Germinal center (tissue), 1 donor: ENCODE results near the gene COQ9.
"Not testable (repeated sequence)": the region's sequence is repeated elsewhere in the genome, so short reads cannot be mapped to it uniquely, and the experiment has no call there.

Source experiments
- DNase-seq: peaks from one replicate; pipeline ENCODE4 v3.0.0; 2012; ENCODE audit warnings: mixed read lengths, low spot score

The COQ9 gene, protein sequence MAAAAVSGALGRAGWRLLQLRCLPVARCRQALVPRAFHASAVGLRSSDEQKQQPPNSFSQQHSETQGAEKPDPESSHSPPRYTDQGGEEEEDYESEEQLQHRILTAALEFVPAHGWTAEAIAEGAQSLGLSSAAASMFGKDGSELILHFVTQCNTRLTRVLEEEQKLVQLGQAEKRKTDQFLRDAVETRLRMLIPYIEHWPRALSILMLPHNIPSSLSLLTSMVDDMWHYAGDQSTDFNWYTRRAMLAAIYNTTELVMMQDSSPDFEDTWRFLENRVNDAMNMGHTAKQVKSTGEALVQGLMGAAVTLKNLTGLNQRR

GRCh38 chr16:57447186-57447962 is at the start of gene COQ9, which contains the start of gene CIAPIN1:
TSS of gene COQ9 (plus strand) at chr16:57447479. CDS start at chr16:57447506, 27 bp downstream.
TSS of gene CIAPIN1 (minus strand) at chr16:57447385. CDS start at chr16:57440928, 6,457 bp downstream.
- peak; percentile 90 for DNase-seq

DNA sequence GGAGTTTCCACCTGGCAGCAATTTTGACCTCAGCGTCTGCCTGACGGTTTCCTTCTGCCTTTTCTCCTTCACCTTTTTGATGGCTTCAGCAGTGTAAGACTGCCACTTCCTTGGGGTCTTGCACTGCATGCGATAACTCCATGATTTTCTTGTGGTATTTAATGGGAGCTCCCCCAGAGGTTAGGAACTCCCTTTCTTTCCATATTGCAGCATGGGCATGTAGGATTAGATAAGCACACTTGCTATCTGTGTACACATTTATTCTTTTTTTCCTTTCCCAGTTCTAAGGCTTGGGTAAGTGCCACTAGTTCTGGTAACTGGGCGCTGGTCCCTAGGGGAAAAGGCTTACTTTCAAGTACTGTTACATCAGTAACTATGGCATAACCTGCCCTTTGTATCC is 49.8 kb upstream of the COQ9 start:
- DNase-seq = not testable (repeated sequence)

GRCh38 chr16:57401943-57402640 is 45.2 kb upstream of the COQ9 start:
- no peak for DNase-seq

GRCh38 chr16:57403965-57404817 is 43.1 kb upstream of the COQ9 start, which contains the start of gene CCL17:
TSS of gene CCL17 (plus strand) at chr16:57404767. CDS start at chr16:57413933, 9,166 bp downstream.
- DNase-seq = no peak

DNA sequence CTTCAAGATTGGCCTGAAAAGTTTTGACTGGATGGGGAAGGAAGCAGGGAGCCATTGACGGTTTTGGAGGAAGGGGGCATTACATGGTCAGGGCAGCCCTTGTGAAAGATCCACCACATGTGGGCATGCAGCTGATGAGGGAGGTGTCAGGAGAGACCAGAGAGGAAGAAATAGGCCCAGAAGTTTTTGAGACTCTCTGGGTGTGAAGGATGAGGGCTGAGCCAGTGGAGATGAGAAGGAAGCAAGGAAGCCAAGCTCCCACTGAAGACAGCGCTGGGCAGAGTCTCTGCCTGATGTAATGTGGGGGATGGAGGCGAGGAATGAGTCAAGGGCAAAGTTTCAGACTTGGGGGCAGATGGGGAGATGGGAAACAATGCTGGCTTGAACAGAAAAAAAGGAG is 42.2 kb upstream of the COQ9 start:
- DNase-seq = no peak

DNA sequence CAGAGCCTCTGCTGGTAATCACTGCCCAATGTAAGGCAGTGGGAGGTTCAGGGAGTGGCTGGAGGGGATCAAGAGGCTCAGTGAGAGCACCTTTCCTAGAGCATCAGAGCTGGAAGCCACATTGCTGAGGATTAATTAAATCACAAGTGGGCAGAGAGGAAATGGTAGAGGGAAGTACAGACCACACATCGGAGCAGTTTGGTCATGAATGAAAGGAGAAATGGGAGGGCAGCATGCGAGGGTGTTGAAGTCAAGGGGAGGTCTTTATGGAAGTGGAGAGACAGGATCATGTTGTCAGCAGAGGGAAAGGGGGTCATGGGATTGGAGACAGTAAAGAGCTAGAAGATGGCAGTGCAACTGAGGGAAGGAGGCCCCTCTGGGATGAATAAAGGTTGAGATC is 40.4 kb upstream of the COQ9 start:
- no peak for DNase-seq

DNA sequence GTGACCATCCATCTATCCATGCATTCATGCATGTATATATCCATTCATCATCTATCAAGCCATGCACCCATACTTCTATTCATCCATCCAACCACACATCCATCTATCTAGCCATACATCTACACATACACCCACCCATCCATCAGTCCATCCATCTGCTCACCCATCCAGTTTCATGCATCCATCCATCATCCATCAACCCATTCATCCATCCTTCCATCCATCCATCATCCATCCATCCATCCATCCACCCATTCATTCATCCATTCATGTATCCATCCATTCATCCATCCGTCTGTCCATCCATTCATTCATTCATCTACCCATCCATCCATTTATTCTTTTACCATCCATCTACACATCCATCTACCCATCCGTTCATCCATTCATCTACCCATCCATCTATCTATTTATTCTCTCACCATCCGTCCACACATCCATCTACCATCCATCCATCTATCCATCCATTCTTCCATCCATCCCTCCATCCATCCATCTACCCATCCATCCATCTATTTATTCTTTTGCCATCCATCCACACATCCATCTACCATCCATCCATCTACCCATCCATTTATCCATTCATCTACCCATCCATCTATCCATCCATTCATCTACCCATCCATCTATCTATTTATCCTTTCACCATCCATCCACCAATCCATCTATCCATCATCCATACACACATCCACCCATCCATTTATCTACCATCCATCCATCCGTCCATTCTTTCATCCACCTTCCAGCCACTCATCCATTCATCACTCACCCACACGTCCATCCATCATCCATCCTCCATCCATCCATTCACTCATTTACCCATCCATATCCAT is 39.5 kb upstream of the COQ9 start:
- DNase-seq = no peak

DNA sequence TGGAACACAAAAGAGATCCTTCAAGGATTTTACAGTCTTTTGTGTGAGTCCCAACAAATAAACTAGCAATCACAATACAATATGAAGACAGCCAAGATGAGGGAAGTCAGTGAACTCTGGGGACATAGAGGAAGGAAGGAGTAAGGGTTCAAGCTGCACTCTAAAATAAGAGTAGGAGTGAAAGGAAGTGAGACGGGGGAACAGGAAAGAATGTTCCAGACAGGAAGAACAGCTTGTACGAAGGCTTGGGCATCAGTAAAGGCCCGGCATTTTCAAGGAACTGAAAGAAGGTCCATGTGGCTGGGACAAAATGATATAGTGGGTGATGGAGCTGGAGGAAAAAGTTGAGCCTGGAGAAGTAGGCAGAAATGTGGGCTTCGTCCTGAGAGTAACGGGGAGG is 38.2 kb upstream of the COQ9 start:
- no peak for DNase-seq

DNA sequence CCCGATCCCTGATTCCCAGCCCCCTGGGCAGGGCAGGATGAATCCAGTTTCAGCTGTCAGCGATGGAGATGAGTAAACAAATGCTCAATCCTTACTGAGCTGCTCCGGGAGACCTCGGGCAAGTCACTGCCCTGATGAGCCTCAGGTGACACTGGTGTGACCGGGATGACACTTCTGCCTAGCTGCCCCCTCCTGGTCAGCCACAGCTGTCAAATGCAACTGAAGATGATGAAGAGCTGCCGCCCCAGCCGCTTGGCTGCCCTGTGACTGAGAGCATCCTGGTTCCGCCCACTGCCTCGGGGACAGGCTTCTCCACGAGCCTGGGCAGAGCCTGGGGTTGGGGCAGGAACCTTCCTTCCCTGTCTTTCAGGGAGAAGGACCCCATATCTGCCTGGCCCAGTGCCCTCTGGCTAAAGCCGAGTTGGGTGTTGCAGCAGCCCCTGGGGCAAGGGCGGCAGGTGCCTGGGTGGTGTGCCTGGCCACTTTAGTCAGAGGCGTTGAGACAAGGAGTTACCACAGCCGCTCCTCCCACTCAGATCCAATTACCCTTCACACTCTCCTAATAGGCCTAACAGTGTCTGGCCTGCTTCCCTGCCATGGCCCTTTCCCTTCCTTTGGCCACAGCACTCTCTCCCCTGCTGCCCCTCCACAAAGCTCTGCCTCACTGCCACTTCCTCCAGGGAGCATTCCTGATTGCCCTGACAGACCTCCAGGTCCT is 37.2 kb upstream of the COQ9 start:
- DNase-seq = no peak

DNA sequence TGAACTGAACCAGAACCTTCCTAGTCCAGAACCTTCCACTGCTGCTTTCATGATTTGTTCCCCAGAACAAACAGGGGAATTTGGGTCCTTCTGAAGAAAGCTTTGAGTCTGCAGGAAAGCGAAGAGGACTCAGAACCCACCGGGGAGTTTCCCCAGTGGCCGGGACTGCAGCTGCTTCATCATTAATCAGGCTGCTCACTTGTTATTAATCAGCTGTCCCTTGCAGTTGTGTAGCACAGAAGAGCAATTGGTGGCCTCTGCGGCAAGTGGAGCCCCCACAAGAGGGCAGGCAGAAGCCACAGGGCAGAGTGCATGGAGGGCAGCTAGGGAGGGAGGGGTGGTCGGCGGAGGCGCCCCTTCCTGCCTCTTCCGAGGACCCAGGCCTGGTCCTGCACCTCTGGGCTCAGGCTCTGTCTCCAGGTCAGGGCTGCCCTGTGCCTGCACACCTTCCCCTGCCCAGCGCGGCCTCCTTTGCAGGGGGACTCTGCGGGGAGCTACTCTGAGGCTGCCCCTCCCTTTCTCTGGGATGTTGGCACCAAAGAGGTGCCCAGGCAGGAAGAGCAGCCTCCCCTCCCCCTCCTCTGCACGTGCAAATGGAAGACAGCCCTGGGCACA is 35.8 kb upstream of the COQ9 start:
- no peak for DNase-seq

GRCh38 chr16:57412584-57412983 is 34.7 kb upstream of the COQ9 start:
- no peak for DNase-seq

DNA sequence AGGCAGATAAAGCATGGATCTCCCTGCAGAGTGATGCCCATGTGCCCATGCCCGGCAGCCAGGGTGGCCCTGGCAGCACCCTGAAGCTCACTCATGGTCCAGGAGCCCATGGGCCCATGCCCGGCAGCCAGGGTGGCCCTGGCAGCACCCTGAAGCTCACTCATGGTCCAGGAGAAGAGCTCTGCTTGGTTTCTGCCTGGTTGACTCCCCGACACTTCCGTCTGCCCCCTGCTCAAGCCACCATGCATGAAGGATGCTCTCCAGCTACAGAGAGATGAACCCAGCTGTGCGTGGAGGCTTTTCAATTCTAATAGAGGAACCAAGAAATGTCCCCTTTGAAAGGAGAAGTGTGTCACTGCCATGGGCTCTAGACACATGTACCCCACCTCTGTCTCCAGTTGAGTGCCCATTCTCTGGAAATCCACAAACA is 34.0 kb upstream of the COQ9 start:
- peak; percentile 83 for DNase-seq

DNA sequence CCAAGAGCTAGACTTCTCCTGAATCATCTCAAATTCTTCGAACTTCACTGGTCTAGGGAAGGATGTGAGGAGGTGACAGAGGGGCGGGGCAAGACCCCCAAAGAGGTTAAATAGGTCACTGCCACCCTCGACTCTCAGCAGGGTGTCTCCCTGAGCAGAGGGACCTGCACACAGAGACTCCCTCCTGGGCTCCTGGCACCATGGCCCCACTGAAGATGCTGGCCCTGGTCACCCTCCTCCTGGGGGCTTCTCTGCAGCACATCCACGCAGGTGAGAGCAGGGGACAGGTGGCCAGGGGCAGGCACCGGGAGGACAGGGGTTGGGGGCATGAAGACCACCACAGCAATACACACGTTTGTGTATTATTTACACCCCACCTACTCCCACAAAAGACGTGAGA is 33.5 kb upstream of the COQ9 start:
- no peak for DNase-seq

GRCh38 chr16:57416084-57416483 is 31.2 kb upstream of the COQ9 start:
- DNase-seq = no peak

DNA sequence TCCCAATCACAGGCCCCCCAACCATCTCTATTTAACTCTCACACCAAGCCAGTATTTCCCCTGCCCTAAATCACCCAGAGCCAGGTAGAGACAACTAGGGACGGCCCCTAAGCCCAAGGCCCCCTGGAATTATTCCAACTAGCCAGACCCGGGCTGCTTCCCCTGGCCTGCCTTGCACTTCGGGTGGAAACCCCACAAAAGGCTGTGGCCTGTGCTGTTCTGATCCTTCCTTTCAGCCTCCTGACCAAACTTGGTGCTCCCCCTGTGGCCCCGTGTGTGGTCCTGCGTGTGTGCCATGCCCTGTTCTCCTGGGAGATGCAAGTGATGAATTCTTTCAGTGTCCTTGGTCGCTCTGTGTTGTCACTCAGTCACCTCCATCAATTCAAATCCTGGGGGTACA is 27.8 kb upstream of the COQ9 start:
- no peak for DNase-seq

GRCh38 chr16:57422026-57422944 is 25.0 kb upstream of the COQ9 start:
- DNase-seq = no peak

DNA sequence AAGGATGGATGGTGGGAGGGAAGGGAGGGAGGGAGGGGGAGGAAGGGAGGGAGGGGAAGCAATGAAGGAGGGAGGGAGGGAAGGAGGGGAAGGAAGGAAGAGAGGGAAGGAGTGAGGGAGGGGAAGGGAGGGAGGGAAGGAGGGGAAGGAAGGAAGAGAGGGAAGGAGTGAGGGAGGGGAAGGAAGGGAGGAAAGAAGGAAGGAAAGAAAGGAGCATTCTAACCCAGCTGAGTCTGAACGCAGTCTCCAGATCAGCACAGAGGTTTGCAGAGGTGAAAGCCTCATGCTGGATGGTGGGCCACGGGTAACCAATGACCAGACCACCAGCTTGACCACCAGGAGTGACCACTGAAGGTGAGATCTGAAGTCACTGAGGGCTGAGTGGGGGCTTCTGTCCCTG is 24.1 kb upstream of the COQ9 start:
- no peak for DNase-seq

- no peak for DNase-seq
Observed at GRCh38 chr16:57424583-57424982, 22.7 kb upstream of the COQ9 start.

- DNase-seq = no peak
Observed at GRCh38 chr16:57426356-57426755, 20.9 kb upstream of the COQ9 start.
